Sigmoid colon (tissue), 3 donors: Measurements from ENCODE around the gene CFAP58.

Experiments used
- POLR2A ChIP-seq, 2 donors: fragments of 450-650 bp; IDR thresholded peaks; one replicate each; pipeline ENCODE4 v1.6.1; 2016; ENCODE audit warnings: antibody characterized with exemption in 2 of 2, mild to moderate bottlenecking in 2 of 2, moderate library complexity in 2 of 2
- TF ChIP-seq, protein P1 (sequence below), 4 experiments: fragments of 450-650 bp in 3 of 4; fragments of 200-600 bp in 1 of 4; IDR thresholded peaks; one replicate each; pipeline ENCODE4 v1.5.1; 2016 to 2019; ENCODE audit warnings: antibody characterized with exemption in 4 of 4, mild to moderate bottlenecking in 3 of 4, moderate library complexity in 2 of 4

DNA sequence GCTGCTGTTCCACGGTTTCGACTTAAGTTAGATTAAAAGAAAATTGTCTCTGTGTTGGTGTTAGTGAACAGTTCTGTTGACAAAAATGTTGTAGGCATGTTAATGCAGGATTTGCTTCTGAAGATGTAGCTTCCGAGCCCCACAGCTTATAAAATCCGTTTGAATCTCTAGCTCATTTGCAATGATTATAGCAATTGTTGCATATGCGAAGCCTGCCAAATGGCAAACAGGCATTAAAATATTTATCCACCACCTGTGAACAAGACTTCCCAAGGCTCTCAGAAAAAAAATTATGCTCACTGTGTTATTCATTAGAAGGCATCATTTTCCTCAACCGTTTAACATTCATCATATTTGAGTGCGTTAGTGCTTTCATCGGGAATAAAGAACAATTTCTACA, 14.3 kb downstream of the CFAP58 start:
- TF ChIP-seq, protein P1, sequence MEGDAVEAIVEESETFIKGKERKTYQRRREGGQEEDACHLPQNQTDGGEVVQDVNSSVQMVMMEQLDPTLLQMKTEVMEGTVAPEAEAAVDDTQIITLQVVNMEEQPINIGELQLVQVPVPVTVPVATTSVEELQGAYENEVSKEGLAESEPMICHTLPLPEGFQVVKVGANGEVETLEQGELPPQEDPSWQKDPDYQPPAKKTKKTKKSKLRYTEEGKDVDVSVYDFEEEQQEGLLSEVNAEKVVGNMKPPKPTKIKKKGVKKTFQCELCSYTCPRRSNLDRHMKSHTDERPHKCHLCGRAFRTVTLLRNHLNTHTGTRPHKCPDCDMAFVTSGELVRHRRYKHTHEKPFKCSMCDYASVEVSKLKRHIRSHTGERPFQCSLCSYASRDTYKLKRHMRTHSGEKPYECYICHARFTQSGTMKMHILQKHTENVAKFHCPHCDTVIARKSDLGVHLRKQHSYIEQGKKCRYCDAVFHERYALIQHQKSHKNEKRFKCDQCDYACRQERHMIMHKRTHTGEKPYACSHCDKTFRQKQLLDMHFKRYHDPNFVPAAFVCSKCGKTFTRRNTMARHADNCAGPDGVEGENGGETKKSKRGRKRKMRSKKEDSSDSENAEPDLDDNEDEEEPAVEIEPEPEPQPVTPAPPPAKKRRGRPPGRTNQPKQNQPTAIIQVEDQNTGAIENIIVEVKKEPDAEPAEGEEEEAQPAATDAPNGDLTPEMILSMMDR (IDR thresholded peaks at IDR 0.05): no peak
- TF ChIP-seq POLR2A (IDR thresholded peaks at IDR 0.05): no peak
